ENCODE data around the gene ZNF205.
"Not testable (repeated sequence)": the region's sequence is repeated elsewhere in the genome, so short reads cannot be mapped to it uniquely, and the experiment has no call there.

The ZNF205 gene

GRCh38 chr16:3135126-3135715, 22.8 kb downstream of the ZNF205 start:
- no peak for DNase-seq

GRCh38 chr16:3137267-3137666, 24.9 kb downstream of the ZNF205 start:
- DNase-seq, result no peak

GRCh38 chr16:3138342-3138741, 26.0 kb downstream of the ZNF205 start:
- DNase-seq, result no peak

- DNase-seq, result no peak
Observed at GRCh38 chr16:3138823-3139426, 26.5 kb downstream of the ZNF205 start.

- not testable (repeated sequence) for DNase-seq
Observed at GRCh38 chr16:3139561-3139960, 27.2 kb downstream of the ZNF205 start.

GRCh38 chr16:3140603-3141427, 28.4 kb downstream of the ZNF205 start:
- DNase-seq, result no peak

- no peak for DNase-seq
Observed at GRCh38 chr16:3141781-3142311, 29.5 kb downstream of the ZNF205 start.

- DNase-seq, result no peak
Observed at GRCh38 chr16:3142327-3142726, 29.9 kb downstream of the ZNF205 start.

- no peak for DNase-seq
Observed at GRCh38 chr16:3142770-3143169, 30.4 kb downstream of the ZNF205 start.

- DNase-seq, result no peak
Observed at GRCh38 chr16:3143189-3143588, 30.8 kb downstream of the ZNF205 start.

- DNase-seq, result no peak
Observed at GRCh38 chr16:3143598-3144320, 31.4 kb downstream of the ZNF205 start.

- no peak for DNase-seq
Observed at GRCh38 chr16:3144321-3144983, 32.1 kb downstream of the ZNF205 start.

- DNase-seq, result no peak
Observed at GRCh38 chr16:3145151-3145550, 32.8 kb downstream of the ZNF205 start.

GRCh38 chr16:3145660-3146059, 33.3 kb downstream of the ZNF205 start:
- DNase-seq, result no peak

GRCh38 chr16:3147046-3147756, 34.8 kb downstream of the ZNF205 start:
- no peak for DNase-seq

GRCh38 chr16:3147757-3148104, 35.3 kb downstream of the ZNF205 start:
- DNase-seq, result no peak

GRCh38 chr16:3148256-3149192, 36.1 kb downstream of the ZNF205 start:
- DNase-seq, result no peak

GRCh38 chr16:3149193-3149530, 36.8 kb downstream of the ZNF205 start:
- no peak for DNase-seq

- DNase-seq, result peak; percentile 67
Observed at GRCh38 chr16:3149630-3150345, 37.4 kb downstream of the ZNF205 start.
